OCI-LY7 (cell line): Measurements from ENCODE around the gene ARFIP2.

ENCODE experiments used
- CTCF ChIP-seq: fragments of 200-600 bp; sonication (generic); conservative IDR thresholded peaks from 2 replicates; pipeline ENCODE4 v1.5.1; 2014; ENCODE audit warnings: mild to moderate bottlenecking, antibody characterized with exemption, low read length, moderate library complexity, mixed read lengths
- EZH2phosphoT487 ChIP-seq: fragments of 200-600 bp; sonication (generic); IDR thresholded peaks from 2 replicates; pipeline ENCODE4 v1.6.1; 2018; ENCODE audit warnings: low read depth, borderline replicate concordance, mild to moderate bottlenecking, mixed run types, antibody characterized with exemption, low read length, moderate library complexity, mixed read lengths

GRCh38 chr11:6474806-6475500 is 6.2 kb downstream of the ARFIP2 start:
- no peak for TF ChIP-seq CTCF
- TF ChIP-seq EZH2phosphoT487 = no peak
